HepG2 (cell line): Measurements from ENCODE around the gene ATF6. TPM values are rescaled to one million over a fixed set of nuclear protein-coding genes. Genes with fewer than 3 reads are reported as not detected.
A peak's percentile ranks its signal among the peaks of the same experiment; 100 is the strongest.

ENCODE experiments used
- FOXA1 ChIP-seq, 2 experiments: fragments of 450-650 bp in 1 of 2; sonication (generic) in 1 of 2; formaldehyde crosslinking in 1 of 2; IDR thresholded peaks; 2 replicates each; pipeline versions ENCODE4 v1.4.0 to v1.6.1; 2016 to 2020; ENCODE audit warnings: missing genetic modification reagents in 1 of 2
- KDM4B ChIP-seq: sonication (generic); formaldehyde crosslinking; IDR thresholded peaks from 2 replicates; pipeline ENCODE4 v1.4.0; 2020; ENCODE audit warnings: missing genetic modification reagents
- MEIS1 ChIP-seq: sonication (generic); formaldehyde crosslinking; IDR thresholded peaks from 2 replicates; pipeline ENCODE4 v1.9.0; 2021; ENCODE audit warnings: mild to moderate bottlenecking, missing genetic modification reagents, moderate library complexity, borderline replicate concordance
- RARA ChIP-seq: IDR thresholded peaks from 2 replicates; pipeline ENCODE4 v1.6.1; 2016; ENCODE audit warnings: missing genetic modification reagents, missing compliant biosample characterization
- RBFOX2 ChIP-seq: fragments of 200-400 bp; formaldehyde crosslinking; IDR thresholded peaks from 2 replicates; pipeline ENCODE4 v1.6.1; 2017; ENCODE audit warnings: low read depth, mild to moderate bottlenecking, low read length
- REST ChIP-seq, 2 experiments: IDR thresholded peaks; 2 replicates each; pipeline ENCODE4 v1.6.1; 2011 to 2012; ENCODE audit warnings: low read length in 2 of 2, borderline replicate concordance in 1 of 2, low read depth in 1 of 2, mild to moderate bottlenecking in 1 of 2, moderate library complexity in 1 of 2
- RFXANK ChIP-seq: IDR thresholded peaks from 2 replicates; pipeline ENCODE4 v1.6.1; 2016
- YEATS2 ChIP-seq: sonication (generic); formaldehyde crosslinking; IDR thresholded peaks from 2 replicates; pipeline ENCODE4 v1.4.0; 2020; ENCODE audit warnings: missing genetic modification reagents, borderline replicate concordance
- ZBTB25 ChIP-seq: IDR thresholded peaks from 2 replicates; pipeline ENCODE4 v1.6.1; 2018; ENCODE audit warnings: missing genetic modification reagents
- ZNF34 ChIP-seq: sonication (generic); formaldehyde crosslinking; IDR thresholded peaks from 2 replicates; pipeline ENCODE4 v1.4.0; 2020; ENCODE audit warnings: mild to moderate bottlenecking, missing genetic modification reagents, borderline replicate concordance
- ZNF549 ChIP-seq: sonication (generic); formaldehyde crosslinking; IDR thresholded peaks from 2 replicates; pipeline ENCODE4 v1.5.0; 2020; ENCODE audit warnings: missing genetic modification reagents
- ZNF616 ChIP-seq: sonication (generic); formaldehyde crosslinking; IDR thresholded peaks from 2 replicates; pipeline ENCODE4 v1.5.0; 2020; ENCODE audit warnings: low read depth, mild to moderate bottlenecking, missing genetic modification reagents
- ZNF749 ChIP-seq: sonication (generic); formaldehyde crosslinking; IDR thresholded peaks from 2 replicates; pipeline ENCODE4 v1.8.0; 2022; ENCODE audit warnings: mild to moderate bottlenecking, missing genetic modification reagents, moderate library complexity, borderline replicate concordance
- ZNF850 ChIP-seq: sonication (generic); formaldehyde crosslinking; conservative IDR thresholded peaks from 2 replicates; pipeline ENCODE4 v1.9.0; 2021; ENCODE audit warnings: mild to moderate bottlenecking, missing genetic modification reagents
- polyA plus RNA-seq, 8 experiments: library from polyadenylated mRNA; depleted of rRNA in 3 of 8; stranded (reverse) in 7 of 8; unstranded in 1 of 8; fragments of >200 nt; fragmentation: Illumina TruSeq in 4 of 8; extraction: Trizol in 4 of 8; gene quantifications; 2 replicates each; pipeline versions ENCODE4 v1.2.1 to v1.2.3, GENCODE V29; 2011 to 2016; ENCODE audit warnings: low read depth in 4 of 8, missing spikeins in 1 of 8, mixed read lengths in 1 of 8; ENCODE audit not compliant: insufficient read depth in 1 of 8
- total RNA-seq, 5 experiments: library from RNA; depleted of rRNA; stranded (reverse); fragments of >200 nt; fragmentation: Illumina TruSeq; extraction: Trizol; gene quantifications; 2 replicates each; pipeline ENCODE4 v1.2.3, GENCODE V29; 2016; ENCODE audit warnings: low read depth in 1 of 5
- TF ChIP-seq, protein P1 (sequence below): sonication (generic); formaldehyde crosslinking; IDR thresholded peaks from 2 replicates; pipeline ENCODE4 v1.4.0; 2020; ENCODE audit warnings: mild to moderate bottlenecking, missing genetic modification reagents
- TF ChIP-seq, protein P2 (sequence below): sonication (generic); formaldehyde crosslinking; IDR thresholded peaks from 2 replicates; pipeline ENCODE4 v1.4.0; 2020; ENCODE audit warnings: low read depth, missing genetic modification reagents
- TF ChIP-seq, protein P3 (sequence below): IDR thresholded peaks from 2 replicates; pipeline ENCODE4 v1.6.1; 2016; ENCODE audit warnings: mild to moderate bottlenecking

ATF6 gene
- total and polyA plus RNA-seq, 2 of the 13 experiments (the other 11 are each of a cell fraction or from before 2014, with no cell fraction given), result 13.2 to 14.5 TPM

DNA sequence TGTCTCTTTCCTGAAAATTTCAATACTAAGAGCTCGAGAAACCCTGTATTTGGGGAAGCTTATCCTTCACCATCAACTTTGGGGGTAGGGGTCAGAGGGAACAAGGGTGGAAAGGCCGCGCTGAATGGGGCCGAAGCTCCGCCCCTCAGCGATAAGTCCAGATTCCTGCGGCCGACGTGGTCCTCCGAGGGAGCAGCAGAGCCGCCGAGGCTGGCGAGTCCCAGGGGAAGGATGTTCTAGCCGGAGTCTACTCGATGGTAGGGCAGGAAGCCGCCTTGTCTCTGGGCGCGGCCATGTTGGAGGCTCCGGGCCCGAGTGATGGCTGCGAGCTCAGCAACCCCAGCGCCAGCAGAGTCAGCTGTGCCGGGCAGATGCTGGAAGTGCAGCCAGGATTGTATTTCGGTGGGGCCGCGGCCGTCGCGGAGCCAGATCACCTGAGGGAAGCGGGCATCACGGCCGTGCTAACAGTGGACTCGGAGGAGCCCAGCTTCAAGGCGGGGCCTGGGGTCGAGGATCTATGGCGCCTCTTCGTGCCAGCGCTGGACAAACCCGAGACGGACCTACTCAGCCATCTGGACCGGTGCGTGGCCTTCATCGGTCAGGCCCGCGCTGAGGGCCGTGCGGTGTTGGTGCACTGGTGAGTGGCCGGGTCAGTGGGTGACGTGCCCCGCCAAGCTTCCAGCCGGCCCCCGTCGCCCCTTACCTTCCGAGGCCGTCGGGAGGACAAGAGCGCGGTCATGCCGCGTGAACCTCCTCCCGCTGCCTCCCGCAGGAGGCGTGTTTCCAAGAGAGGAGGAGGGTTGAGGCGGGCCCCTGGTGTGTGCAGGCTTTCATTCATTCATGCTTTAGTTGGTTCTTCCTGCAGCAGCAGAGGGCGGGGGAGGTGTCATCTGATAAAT, 16.4 kb upstream of the ATF6 start, which contains the start of gene DUSP12 (continued):
- TF ChIP-seq ZNF34 (CRISPR knock-in tag) (0 out of 2 replicates have a peak, but pooled peaks have one; percentile 60), RFXANK (CRISPR knock-in tag) (no peak), MEIS1 (CRISPR knock-in tag) (0 out of 2 replicates have a peak, but pooled peaks have one; percentile 57), ZNF850 (CRISPR knock-in tag) (0 out of 2 replicates have a peak, but pooled peaks have one; percentile 28), KDM4B (CRISPR knock-in tag) (no peak), ZNF749 (CRISPR knock-in tag) (peak; percentile 53), ZNF549 (CRISPR knock-in tag) (no peak), ZNF616 (CRISPR knock-in tag) (no peak; the same call in 1 of the 2 replicates), RARA (no peak; the same call in 1 of the 2 replicates), ZBTB25 (CRISPR knock-in tag) (peak; percentile 43; the same call in 1 of the 2 replicates), REST (IDR thresholded peaks at IDR 0.05; ENCODE audit: borderline replicate concordance in 1 of 2, low read depth in 1 of 2, low read length in 2 of 2) (no peak), RBFOX2 (peak; percentile 96), FOXA1 (IDR thresholded peaks at IDR 0.05) (no peak), FOXA1 (CRISPR knock-in tag; IDR thresholded peaks at IDR 0.05) (peak; percentile 2; the same call in 1 of the 2 replicates), YEATS2 (CRISPR knock-in tag) (peak; percentile 85)
- TF ChIP-seq, protein P1, sequence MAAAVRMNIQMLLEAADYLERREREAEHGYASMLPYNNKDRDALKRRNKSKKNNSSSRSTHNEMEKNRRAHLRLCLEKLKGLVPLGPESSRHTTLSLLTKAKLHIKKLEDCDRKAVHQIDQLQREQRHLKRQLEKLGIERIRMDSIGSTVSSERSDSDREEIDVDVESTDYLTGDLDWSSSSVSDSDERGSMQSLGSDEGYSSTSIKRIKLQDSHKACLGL (CRISPR knock-in tag), result peak; percentile 78; the same call in 1 of the 2 replicates
- TF ChIP-seq, protein P2, sequence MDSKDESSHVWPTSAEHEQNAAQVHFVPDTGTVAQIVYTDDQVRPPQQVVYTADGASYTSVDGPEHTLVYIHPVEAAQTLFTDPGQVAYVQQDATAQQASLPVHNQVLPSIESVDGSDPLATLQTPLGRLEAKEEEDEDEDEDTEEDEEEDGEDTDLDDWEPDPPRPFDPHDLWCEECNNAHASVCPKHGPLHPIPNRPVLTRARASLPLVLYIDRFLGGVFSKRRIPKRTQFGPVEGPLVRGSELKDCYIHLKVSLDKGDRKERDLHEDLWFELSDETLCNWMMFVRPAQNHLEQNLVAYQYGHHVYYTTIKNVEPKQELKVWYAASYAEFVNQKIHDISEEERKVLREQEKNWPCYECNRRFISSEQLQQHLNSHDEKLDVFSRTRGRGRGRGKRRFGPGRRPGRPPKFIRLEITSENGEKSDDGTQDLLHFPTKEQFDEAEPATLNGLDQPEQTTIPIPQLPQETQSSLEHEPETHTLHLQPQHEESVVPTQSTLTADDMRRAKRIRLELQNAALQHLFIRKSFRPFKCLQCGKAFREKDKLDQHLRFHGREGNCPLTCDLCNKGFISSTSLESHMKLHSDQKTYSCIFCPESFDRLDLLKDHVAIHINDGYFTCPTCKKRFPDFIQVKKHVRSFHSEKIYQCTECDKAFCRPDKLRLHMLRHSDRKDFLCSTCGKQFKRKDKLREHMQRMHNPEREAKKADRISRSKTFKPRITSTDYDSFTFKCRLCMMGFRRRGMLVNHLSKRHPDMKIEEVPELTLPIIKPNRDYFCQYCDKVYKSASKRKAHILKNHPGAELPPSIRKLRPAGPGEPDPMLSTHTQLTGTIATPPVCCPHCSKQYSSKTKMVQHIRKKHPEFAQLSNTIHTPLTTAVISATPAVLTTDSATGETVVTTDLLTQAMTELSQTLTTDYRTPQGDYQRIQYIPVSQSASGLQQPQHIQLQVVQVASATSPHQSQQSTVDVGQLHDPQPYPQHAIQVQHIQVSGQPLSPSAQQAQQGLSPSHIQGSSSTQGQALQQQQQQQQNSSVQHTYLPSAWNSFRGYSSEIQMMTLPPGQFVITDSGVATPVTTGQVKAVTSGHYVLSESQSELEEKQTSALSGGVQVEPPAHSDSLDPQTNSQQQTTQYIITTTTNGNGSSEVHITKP (CRISPR knock-in tag), result 0 out of 2 replicates have a peak, but pooled peaks have one; percentile 41
- TF ChIP-seq, protein P3, sequence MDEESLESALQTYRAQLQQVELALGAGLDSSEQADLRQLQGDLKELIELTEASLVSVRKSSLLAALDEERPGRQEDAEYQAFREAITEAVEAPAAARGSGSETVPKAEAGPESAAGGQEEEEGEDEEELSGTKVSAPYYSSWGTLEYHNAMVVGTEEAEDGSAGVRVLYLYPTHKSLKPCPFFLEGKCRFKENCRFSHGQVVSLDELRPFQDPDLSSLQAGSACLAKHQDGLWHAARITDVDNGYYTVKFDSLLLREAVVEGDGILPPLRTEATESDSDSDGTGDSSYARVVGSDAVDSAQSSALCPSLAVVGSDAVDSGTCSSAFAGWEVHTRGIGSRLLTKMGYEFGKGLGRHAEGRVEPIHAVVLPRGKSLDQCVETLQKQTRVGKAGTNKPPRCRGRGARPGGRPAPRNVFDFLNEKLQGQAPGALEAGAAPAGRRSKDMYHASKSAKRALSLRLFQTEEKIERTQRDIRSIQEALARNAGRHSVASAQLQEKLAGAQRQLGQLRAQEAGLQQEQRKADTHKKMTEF (CRISPR knock-in tag), result peak; percentile 85
